ENCODE results near the gene EEF1AKMT1. TPM values are rescaled to one million over a fixed set of nuclear protein-coding genes. Genes with fewer than 3 reads are reported as not detected.

Gene EEF1AKMT1
- total RNA-seq, 2 experiments from 2014 or later = 18.7 to 19.6 TPM

GRCh38 chr13:20704459-20705069 lies 69.2 kb downstream of the EEF1AKMT1 start:
- intact Hi-C loops (cut with micrococcal nuclease) = loop anchor here (5.0 kb wide), 2 partner anchors 68 to 207 kb away; partner anchors contain the start of gene EEF1AKMT1
- Mint-ChIP-seq H3K27me3 (peaks cover 12% of the 10 kb centered on the region), H3K27ac (no peak overlapping the region), H3K4me3 (peak overlapping the region; percentile 56), H3K9me3 (no peaks in the 10 kb centered on the region), H3K36me3 (ENCODE audit: low read depth) (no peaks in the 10 kb centered on the region), H3K4me1 (ENCODE audit: low read depth) (peaks cover 11% of the 10 kb centered on the region)
- ATAC-seq (peak; percentile 1), DNase-seq (no peak)
- TF ChIP-seq CTCF (IDR thresholded peaks at IDR 0.05) = no peak
- POLR2A ChIA-PET = no interaction called here
- CTCF ChIA-PET = interaction anchor here (0.9 to 3.2 kb wide), 6 partner anchors 124 to 220 kb away, joined by 3 to 11 read pairs (median 6); no protein-coding TSS in a partner anchor

- POLR2A ChIA-PET = interaction anchor here (1.1 kb wide), 1 partner anchor 18 kb away, joined by 4 read pairs; no protein-coding TSS in a partner anchor
- Mint-ChIP-seq H3K4me1 (ENCODE audit: low read depth) (peaks cover 11% of the 10 kb centered on the region), H3K27me3 (peaks cover 14% of the 10 kb centered on the region), H3K27ac (no peak overlapping the region), H3K36me3 (ENCODE audit: low read depth) (no peaks in the 10 kb centered on the region), H3K9me3 (no peaks in the 10 kb centered on the region), H3K4me3 (no peak overlapping the region)
- DNase-seq (peak; percentile 83), ATAC-seq (peak; percentile 91)
- TF ChIP-seq CTCF (IDR thresholded peaks at IDR 0.05) = peak; percentile 36
- CTCF ChIA-PET = interaction anchor here (0.9 to 3.2 kb wide), 8 partner anchors 8 to 221 kb away, joined by 3 to 11 read pairs (median 6); no protein-coding TSS in a partner anchor
- intact Hi-C loops (cut with micrococcal nuclease) = no loop called here
These were observed 69.8 kb downstream of the EEF1AKMT1 start for GRCh38 chr13:20703780-20704458.

- intact Hi-C loops (cut with micrococcal nuclease) = no loop called here
- POLR2A ChIA-PET = interaction anchor here (0.7 to 1.7 kb wide), 4 partner anchors 19 to 1070 kb away, joined by 3 to 5 read pairs (median 4); partner anchors contain the start of genes MPHOSPH8, MRPL57 and SKA3
- Mint-ChIP-seq H3K9me3 (no peaks in the 10 kb centered on the region), H3K27me3 (peaks cover 17% of the 10 kb centered on the region), H3K4me1 (ENCODE audit: low read depth) (peaks cover 11% of the 10 kb centered on the region), H3K27ac (peak within 1 kb of the TSS; percentile 86), H3K4me3 (peak within 1 kb of the TSS; percentile 89), H3K36me3 (ENCODE audit: low read depth) (no peaks in the 10 kb centered on the region)
- no peak for TF ChIP-seq CTCF (IDR thresholded peaks at IDR 0.05)
- peak; percentile 54 for DNase-seq
- ATAC-seq = peak; percentile 31
- CTCF ChIA-PET = interaction anchor here (0.9 to 3.2 kb wide), 12 partner anchors 8 to 221 kb away, joined by 3 to 11 read pairs (median 6); no protein-coding TSS in a partner anchor
These were observed 70.6 kb downstream of the EEF1AKMT1 start, which contains the start of gene IL17D for GRCh38 chr13:20702915-20703779. TSS of gene IL17D (plus strand) at chr13:20703699. CDS start at chr13:20704002, 303 bp downstream.

- peak overlapping the region; percentile 44 for H3K27ac Mint-ChIP-seq
- peaks cover 19% of the 10 kb centered on the region for H3K27me3 Mint-ChIP-seq
- H3K9me3 Mint-ChIP-seq = no peaks in the 10 kb centered on the region
- peak overlapping the region; percentile 89 for H3K4me3 Mint-ChIP-seq
- no peak for TF ChIP-seq CTCF (IDR thresholded peaks at IDR 0.05)
- no peaks in the 10 kb centered on the region for H3K36me3 Mint-ChIP-seq (ENCODE audit: low read depth)
- ChIA-PET CTCF (interaction anchor here (0.9 to 3.2 kb wide), 7 partner anchors 9 to 222 kb away, joined by 3 to 11 read pairs (median 8); no protein-coding TSS in a partner anchor), POLR2A (interaction anchor here (0.7 to 1.7 kb wide), 4 partner anchors 20 to 1069 kb away, joined by 3 to 5 read pairs (median 4); partner anchors contain the start of genes MPHOSPH8, MRPL57 and SKA3)
- DNase-seq = no peak
- peaks cover 11% of the 10 kb centered on the region for H3K4me1 Mint-ChIP-seq (ENCODE audit: low read depth)
- intact Hi-C loops (cut with micrococcal nuclease) = no loop called here
- ATAC-seq = no peak
These were observed 71.2 kb downstream of the EEF1AKMT1 start for GRCh38 chr13:20702530-20702914.

Data from activated CD8-positive, alpha-beta T cell treated with anti-CD3 and anti-CD28 coated beads for 36 hours (primary cell).